GM10266 (cell line): ENCODE data around the gene SLC2A9.

Source experiments
- DNase-seq: peaks from one replicate; pipeline ENCODE4 v3.0.0; 2012; ENCODE audit errors: extremely low spot score
- CTCF ChIP-seq: IDR thresholded peaks from 2 replicates; pipeline ENCODE4 v1.5.1; 2012; ENCODE audit warnings: mild to moderate bottlenecking, low read depth; ENCODE audit not compliant: control insufficient read depth, insufficient read depth; ENCODE audit errors: missing control alignments

The SLC2A9 gene

GRCh38 chr4:9940041-9940440 is 81.3 kb downstream of the SLC2A9 start:
- no peak for TF ChIP-seq CTCF
- DNase-seq = no peak

GRCh38 chr4:9938933-9939332 is 82.4 kb downstream of the SLC2A9 start:
- TF ChIP-seq CTCF = no peak
- DNase-seq = no peak

DNA sequence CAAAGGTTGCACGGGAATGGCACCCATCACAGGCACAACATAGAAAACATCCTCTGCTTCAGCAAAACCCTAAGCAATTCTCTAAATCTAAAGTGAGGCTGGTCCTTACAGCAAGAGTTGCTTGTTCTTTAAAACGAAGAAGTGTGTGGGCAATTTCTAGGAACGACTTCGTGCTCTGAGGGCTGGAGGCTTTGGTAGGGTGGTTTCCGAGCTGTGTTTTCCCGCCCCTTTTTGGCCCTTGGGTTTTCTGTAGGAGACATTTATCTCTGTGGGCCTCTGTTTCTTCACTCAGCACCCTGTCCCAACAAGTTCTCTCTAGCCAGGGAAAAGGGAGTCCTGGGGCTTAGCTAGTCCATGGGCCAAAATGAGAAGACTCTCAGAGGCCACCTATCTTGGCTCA is 84.2 kb downstream of the SLC2A9 start:
- TF ChIP-seq CTCF = no peak
- no peak for DNase-seq

DNA sequence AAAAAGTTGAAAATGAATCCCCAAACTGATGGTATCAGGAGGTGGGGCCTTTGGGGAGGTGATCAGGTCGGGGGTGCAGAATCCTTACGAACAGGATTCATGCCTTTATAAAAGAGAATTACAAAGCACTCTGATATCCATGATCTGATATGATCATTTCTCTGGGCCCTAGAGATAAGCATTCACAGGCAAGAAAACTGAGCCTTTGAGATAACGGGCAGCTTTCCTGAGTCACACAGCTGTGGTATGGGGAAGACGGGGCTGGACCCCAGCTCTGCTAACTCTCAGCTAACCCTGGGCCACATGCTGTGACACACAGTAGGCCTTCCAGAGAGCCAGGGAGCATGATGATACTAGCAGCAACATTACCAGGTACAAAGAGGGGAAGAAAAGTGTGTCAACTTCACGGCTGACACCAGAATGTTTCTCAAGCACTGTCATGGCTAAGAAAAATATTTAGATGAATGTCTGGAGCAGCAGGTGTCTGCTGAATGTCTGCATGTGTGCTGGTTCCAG is 85.1 kb downstream of the SLC2A9 start:
- no peak for DNase-seq
- no peak for TF ChIP-seq CTCF

DNA sequence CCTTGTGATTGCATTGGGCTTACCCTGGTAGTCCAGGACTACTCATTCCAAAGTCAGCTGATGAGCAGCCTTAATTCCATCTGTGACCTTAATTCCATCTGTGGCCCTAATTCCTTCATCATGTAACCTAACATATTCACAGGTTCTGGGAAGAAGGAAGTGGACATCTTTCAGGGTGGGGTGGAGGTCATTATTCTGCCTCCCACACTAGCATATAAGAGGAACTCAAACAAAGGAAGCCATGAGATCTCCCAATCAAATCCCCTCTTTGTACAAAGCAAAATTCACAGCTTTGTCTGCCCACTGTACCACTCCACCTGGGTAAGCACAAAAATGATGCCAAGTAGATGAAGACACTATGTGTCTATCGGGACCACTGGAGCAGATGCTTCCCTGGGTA is 87.3 kb downstream of the SLC2A9 start:
- no peak for TF ChIP-seq CTCF

GRCh38 chr4:9933184-9933583 is 88.1 kb downstream of the SLC2A9 start:
- no peak for TF ChIP-seq CTCF
- DNase-seq = no peak

More for the DNA sequence above, 87.3 kb downstream of the SLC2A9 start:
- DNase-seq = no peak

- TF ChIP-seq CTCF = no peak
- no peak for DNase-seq
Observed at GRCh38 chr4:9932771-9933170, 88.5 kb downstream of the SLC2A9 start.
